ENCODE measurements around the gene SPEN.

DNA sequence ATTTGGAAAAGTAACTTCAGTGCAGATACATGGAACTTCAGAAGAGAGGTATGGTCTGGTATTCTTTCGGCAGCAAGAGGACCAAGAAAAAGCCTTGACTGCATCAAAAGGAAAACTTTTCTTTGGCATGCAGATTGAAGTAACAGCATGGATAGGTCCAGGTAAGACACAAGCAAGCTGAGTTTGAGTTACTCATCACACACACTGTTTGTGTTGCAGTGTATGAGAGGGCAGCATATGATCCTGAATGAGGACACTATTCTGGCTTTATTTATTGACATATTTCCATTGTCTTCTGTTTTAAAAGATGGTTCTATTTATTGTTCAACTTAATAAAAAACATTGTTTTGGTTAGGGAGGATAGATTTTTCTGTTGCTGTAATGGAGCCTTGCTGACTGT, 63.6 kb downstream of the SPEN start:
- TF ChIP-seq, protein P1, sequence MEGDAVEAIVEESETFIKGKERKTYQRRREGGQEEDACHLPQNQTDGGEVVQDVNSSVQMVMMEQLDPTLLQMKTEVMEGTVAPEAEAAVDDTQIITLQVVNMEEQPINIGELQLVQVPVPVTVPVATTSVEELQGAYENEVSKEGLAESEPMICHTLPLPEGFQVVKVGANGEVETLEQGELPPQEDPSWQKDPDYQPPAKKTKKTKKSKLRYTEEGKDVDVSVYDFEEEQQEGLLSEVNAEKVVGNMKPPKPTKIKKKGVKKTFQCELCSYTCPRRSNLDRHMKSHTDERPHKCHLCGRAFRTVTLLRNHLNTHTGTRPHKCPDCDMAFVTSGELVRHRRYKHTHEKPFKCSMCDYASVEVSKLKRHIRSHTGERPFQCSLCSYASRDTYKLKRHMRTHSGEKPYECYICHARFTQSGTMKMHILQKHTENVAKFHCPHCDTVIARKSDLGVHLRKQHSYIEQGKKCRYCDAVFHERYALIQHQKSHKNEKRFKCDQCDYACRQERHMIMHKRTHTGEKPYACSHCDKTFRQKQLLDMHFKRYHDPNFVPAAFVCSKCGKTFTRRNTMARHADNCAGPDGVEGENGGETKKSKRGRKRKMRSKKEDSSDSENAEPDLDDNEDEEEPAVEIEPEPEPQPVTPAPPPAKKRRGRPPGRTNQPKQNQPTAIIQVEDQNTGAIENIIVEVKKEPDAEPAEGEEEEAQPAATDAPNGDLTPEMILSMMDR (conservative IDR thresholded peaks at IDR 0.05; ENCODE audit: low read length) = no peak
- TF ChIP-seq EZH2phosphoT487 (IDR thresholded peaks at IDR 0.05; ENCODE audit: borderline replicate concordance) = no peak
